ENCODE measurements around the gene PSMD10.

DNA sequence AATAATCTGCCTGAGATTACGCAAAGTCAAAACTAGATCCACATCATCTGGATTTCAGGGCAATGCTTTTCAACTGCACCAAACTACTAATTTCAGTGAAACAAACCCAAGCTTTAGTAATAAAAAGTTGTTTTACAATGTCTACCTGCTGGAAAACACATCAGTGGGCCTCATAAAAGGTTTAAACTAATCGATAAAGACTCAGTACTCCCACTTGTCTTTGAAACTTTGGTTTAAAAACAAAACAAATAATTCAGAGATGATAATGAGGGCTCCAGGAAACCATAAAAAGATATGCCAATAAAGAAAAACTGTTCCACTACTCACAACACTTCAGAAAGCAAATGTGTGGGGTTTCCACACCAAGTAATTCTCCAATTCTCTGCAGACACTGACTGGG lies 10.2 kb downstream of the PSMD10 start:
- no peak for TF ChIP-seq EZH2 (IDR thresholded peaks at IDR 0.05; ENCODE audit: low read depth)
- TF ChIP-seq, protein P1, sequence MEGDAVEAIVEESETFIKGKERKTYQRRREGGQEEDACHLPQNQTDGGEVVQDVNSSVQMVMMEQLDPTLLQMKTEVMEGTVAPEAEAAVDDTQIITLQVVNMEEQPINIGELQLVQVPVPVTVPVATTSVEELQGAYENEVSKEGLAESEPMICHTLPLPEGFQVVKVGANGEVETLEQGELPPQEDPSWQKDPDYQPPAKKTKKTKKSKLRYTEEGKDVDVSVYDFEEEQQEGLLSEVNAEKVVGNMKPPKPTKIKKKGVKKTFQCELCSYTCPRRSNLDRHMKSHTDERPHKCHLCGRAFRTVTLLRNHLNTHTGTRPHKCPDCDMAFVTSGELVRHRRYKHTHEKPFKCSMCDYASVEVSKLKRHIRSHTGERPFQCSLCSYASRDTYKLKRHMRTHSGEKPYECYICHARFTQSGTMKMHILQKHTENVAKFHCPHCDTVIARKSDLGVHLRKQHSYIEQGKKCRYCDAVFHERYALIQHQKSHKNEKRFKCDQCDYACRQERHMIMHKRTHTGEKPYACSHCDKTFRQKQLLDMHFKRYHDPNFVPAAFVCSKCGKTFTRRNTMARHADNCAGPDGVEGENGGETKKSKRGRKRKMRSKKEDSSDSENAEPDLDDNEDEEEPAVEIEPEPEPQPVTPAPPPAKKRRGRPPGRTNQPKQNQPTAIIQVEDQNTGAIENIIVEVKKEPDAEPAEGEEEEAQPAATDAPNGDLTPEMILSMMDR (conservative IDR thresholded peaks at IDR 0.05) = no peak
